ENCODE measurements around the gene TMOD2. TPM values are rescaled to one million over a fixed set of nuclear protein-coding genes. Genes with fewer than 3 reads are reported as not detected.

Gene TMOD2
- total RNA-seq, 1 donor from 2014 or later: 4.1 TPM

- Histone ChIP-seq H3K36me3 (ENCODE audit: control insufficient read depth, insufficient read depth, low read length) (no peaks in the 10 kb centered on the region), H3K4me3 (ENCODE audit: low read depth, low read length) (no peak overlapping the region), H3K27me3 (ENCODE audit: control insufficient read depth, insufficient read depth, low read length) (no peaks in the 10 kb centered on the region)
- no peak for DNase-seq (ENCODE audit: low read depth)
- TF ChIP-seq CTCF (IDR thresholded peaks at IDR 0.05; ENCODE audit: insufficient read depth, low read length, poor library complexity, severe bottlenecking): no peak
Observed at GRCh38 chr15:51848811-51849210, 97.4 kb downstream of the TMOD2 start.

- TF ChIP-seq CTCF (IDR thresholded peaks at IDR 0.05; ENCODE audit: insufficient read depth, low read length, poor library complexity, severe bottlenecking): no peak
- H3K4me3 ChIP-seq (ENCODE audit: low read depth, low read length): no peak overlapping the region
Observed at GRCh38 chr15:51849860-51850259, 98.5 kb downstream of the TMOD2 start.

GRCh38 chr15:51853998-51854397 is 102.6 kb downstream of the TMOD2 start:
- Histone ChIP-seq H3K4me3 (ENCODE audit: low read depth, low read length) (no peak overlapping the region), H3K36me3 (ENCODE audit: control insufficient read depth, insufficient read depth, low read length) (no peaks in the 10 kb centered on the region), H3K27me3 (ENCODE audit: control insufficient read depth, insufficient read depth, low read length) (no peaks in the 10 kb centered on the region)
- no peak for TF ChIP-seq CTCF (IDR thresholded peaks at IDR 0.05; ENCODE audit: insufficient read depth, low read length, poor library complexity, severe bottlenecking)
- no peak for DNase-seq (ENCODE audit: low read depth)

More at GRCh38 chr15:51849860-51850259, 98.5 kb downstream of the TMOD2 start:
- DNase-seq (ENCODE audit: low read depth): no peak
- Histone ChIP-seq H3K27me3 (ENCODE audit: control insufficient read depth, insufficient read depth, low read length) (no peaks in the 10 kb centered on the region), H3K36me3 (ENCODE audit: control insufficient read depth, insufficient read depth, low read length) (no peaks in the 10 kb centered on the region)

- no peak for DNase-seq (ENCODE audit: low read depth)
- H3K4me3 ChIP-seq (ENCODE audit: low read depth, low read length): no peak overlapping the region
- TF ChIP-seq CTCF (IDR thresholded peaks at IDR 0.05; ENCODE audit: insufficient read depth, low read length, poor library complexity, severe bottlenecking): no peak
- H3K36me3 ChIP-seq (ENCODE audit: control insufficient read depth, insufficient read depth, low read length): no peaks in the 10 kb centered on the region
- H3K27me3 ChIP-seq (ENCODE audit: control insufficient read depth, insufficient read depth, low read length): no peaks in the 10 kb centered on the region
Observed at GRCh38 chr15:51855612-51856011, 104.2 kb downstream of the TMOD2 start.

- Histone ChIP-seq H3K4me3 (ENCODE audit: low read depth, low read length) (no peak overlapping the region), H3K36me3 (ENCODE audit: control insufficient read depth, insufficient read depth, low read length) (no peaks in the 10 kb centered on the region), H3K27me3 (ENCODE audit: control insufficient read depth, insufficient read depth, low read length) (no peaks in the 10 kb centered on the region)
- no peak for TF ChIP-seq CTCF (IDR thresholded peaks at IDR 0.05; ENCODE audit: insufficient read depth, low read length, poor library complexity, severe bottlenecking)
- DNase-seq (ENCODE audit: low read depth): no peak
Observed at GRCh38 chr15:51856714-51857380, 105.5 kb downstream of the TMOD2 start.
